GM06990 (cell line): ENCODE measurements around the gene GNAS-AS1.

Experiments
- DNase-seq: peaks from one replicate; pipeline ENCODE4 v3.0.0-alpha.2; 2011; ENCODE audit not compliant: insufficient read length; ENCODE audit errors: extremely low read depth
- H3K27me3 ChIP-seq: replicated peaks from 2 replicates; pipeline ENCODE4 v1.6.0; 2011; ENCODE audit warnings: low read length; ENCODE audit not compliant: control insufficient read depth, insufficient read depth
- H3K36me3 ChIP-seq: 2 replicates; pipeline ENCODE4 v1.5.1; 2011; ENCODE audit warnings: low read length; ENCODE audit not compliant: control insufficient read depth, insufficient read depth
- H3K4me3 ChIP-seq: replicated peaks from 2 replicates; pipeline ENCODE4 v1.5.1; 2011; ENCODE audit warnings: low read depth, mild to moderate bottlenecking, control low read depth, low read length
- TF ChIP-seq, protein P1 (sequence below): IDR thresholded peaks from 2 replicates; pipeline ENCODE4 v1.5.1; 2011; ENCODE audit warnings: low read length, control low read depth, mild to moderate bottlenecking, inconsistent platforms; ENCODE audit not compliant: insufficient read depth, poor library complexity, severe bottlenecking

GNAS-AS1 gene

DNA sequence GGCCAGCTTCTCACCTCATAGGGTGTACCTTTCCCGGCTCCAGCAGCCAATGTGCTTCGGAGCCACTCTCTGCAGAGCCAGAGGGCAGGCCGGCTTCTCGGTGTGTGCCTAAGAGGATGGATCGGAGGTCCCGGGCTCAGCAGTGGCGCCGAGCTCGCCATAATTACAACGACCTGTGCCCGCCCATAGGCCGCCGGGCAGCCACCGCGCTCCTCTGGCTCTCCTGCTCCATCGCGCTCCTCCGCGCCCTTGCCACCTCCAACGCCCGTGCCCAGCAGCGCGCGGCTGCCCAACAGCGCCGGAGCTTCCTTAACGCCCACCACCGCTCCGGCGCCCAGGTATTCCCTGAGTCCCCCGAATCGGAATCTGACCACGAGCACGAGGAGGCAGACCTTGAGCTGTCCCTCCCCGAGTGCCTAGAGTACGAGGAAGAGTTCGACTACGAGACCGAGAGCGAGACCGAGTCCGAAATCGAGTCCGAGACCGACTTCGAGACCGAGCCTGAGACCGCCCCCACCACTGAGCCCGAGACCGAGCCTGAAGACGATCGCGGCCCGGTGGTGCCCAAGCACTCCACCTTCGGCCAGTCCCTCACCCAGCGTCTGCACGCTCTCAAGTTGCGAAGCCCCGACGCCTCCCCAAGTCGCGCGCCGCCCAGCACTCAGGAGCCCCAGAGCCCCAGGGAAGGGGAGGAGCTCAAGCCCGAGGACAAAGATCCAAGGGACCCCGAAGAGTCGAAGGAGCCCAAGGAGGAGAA is 10.5 kb downstream of the GNAS-AS1 start:
- DNase-seq, result no peak
- no peak overlapping the region for H3K4me3 ChIP-seq
- no peaks in the 10 kb centered on the region; the same call in 1 of the 2 replicates for H3K27me3 ChIP-seq
- TF ChIP-seq, protein P1, sequence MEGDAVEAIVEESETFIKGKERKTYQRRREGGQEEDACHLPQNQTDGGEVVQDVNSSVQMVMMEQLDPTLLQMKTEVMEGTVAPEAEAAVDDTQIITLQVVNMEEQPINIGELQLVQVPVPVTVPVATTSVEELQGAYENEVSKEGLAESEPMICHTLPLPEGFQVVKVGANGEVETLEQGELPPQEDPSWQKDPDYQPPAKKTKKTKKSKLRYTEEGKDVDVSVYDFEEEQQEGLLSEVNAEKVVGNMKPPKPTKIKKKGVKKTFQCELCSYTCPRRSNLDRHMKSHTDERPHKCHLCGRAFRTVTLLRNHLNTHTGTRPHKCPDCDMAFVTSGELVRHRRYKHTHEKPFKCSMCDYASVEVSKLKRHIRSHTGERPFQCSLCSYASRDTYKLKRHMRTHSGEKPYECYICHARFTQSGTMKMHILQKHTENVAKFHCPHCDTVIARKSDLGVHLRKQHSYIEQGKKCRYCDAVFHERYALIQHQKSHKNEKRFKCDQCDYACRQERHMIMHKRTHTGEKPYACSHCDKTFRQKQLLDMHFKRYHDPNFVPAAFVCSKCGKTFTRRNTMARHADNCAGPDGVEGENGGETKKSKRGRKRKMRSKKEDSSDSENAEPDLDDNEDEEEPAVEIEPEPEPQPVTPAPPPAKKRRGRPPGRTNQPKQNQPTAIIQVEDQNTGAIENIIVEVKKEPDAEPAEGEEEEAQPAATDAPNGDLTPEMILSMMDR, result no peak
- H3K36me3 ChIP-seq, result no peaks in the 10 kb centered on the region

DNA sequence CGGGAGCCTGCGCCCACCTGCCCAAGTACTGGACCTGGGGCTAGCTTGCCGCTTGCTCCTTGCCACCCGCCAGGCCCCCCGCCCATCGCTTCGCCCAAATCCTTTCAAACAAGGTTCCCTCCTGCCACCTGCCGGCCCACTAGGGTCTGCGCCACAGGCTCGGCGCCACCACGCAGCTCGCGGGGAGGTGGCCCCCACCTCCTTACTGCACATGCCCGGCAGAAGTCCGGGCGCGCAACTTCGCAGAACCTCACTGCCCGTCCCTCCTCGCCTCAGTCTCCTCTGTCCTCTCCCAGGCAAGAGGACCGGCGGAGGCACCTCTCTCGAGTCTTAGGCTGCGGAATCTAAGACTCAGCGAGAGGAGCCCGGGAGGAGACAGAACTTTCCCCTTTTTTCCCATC is 11.2 kb downstream of the GNAS-AS1 start:
- H3K27me3 ChIP-seq, result no peaks in the 10 kb centered on the region; the same call in 1 of the 2 replicates
- TF ChIP-seq, protein P1, result peak; percentile 39
- no peak overlapping the region for H3K4me3 ChIP-seq
- H3K36me3 ChIP-seq, result no peaks in the 10 kb centered on the region
- DNase-seq, result peak; percentile 41

DNA sequence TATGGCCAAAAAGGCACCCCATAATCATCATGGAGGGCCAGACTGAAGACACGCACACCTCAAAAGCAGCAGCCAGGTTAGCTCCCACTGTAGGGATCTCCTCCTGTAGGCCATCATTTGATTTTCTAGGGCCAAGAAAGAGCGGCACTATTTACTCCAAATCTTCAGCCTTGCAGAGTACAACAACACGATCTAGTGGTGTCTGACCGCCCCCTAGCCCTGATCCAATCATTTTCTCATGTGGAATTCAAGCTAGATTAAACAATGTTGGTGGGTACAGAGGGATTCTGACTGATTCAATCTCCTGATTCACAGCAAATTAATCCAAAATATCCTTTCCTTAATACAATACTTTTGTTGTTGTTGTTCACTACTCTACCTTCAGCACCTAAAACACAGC is 12.5 kb downstream of the GNAS-AS1 start:
- H3K27me3 ChIP-seq, result no peaks in the 10 kb centered on the region; the same call in 1 of the 2 replicates
- peaks cover 3% of the 10 kb centered on the region; the same call in 1 of the 2 replicates for H3K36me3 ChIP-seq
- TF ChIP-seq, protein P1, result no peak
- H3K4me3 ChIP-seq, result no peak overlapping the region
- no peak for DNase-seq

DNA sequence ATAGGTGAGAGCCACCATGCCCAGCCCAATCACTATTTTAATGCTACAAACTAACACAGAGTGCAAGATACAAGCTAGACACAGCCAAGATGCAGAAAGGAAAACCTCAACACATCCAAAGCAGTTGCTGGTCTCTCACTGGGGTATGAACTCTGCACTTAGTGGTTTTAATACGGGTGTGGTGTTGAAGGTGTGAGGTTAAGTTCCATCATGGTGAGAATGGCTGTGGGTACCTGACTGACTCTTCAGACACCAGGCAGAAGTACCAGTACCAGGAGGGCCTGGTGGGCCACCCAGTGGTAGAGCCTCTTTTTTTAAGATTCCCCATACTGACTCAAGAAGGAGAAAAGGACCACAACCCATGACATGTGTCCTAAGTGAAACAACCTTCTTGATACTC is 13.0 kb downstream of the GNAS-AS1 start:
- DNase-seq, result no peak
- TF ChIP-seq, protein P1, result no peak
- Histone ChIP-seq H3K36me3 (peaks cover 3% of the 10 kb centered on the region; the same call in 1 of the 2 replicates), H3K4me3 (no peak overlapping the region), H3K27me3 (no peaks in the 10 kb centered on the region; the same call in 1 of the 2 replicates)

DNA sequence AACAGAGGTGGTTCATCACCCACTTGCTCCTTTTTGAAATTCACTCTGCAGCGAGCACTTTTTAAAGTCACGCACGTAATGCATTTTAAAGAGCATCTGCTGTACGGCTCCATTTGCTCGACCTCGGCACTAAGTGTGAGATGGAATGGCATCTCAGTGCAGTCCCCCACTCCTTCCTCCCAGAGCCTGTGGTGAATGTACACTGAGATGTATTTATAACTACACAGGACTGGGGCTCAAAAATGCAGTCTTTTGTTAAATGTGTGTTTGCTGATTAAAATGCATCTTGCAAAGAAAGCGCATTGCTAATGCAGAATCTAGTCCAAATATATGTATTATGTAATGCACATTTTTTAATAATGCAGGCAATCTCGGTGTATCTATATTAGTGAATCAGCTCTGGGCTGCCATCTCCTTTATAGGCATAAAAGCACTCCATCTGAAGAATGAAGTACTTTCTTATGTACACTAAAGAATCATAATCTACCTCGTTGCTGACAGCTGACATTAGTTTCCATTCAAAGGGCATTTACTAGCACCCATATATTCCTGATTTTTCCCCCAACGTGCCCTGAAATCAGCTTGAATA is 14.0 kb downstream of the GNAS-AS1 start:
- no peak for DNase-seq
- H3K27me3 ChIP-seq, result no peaks in the 10 kb centered on the region; the same call in 1 of the 2 replicates
- no peak overlapping the region for H3K4me3 ChIP-seq
- TF ChIP-seq, protein P1, result no peak
- H3K36me3 ChIP-seq, result peaks cover 3% of the 10 kb centered on the region; the same call in 1 of the 2 replicates
